D341Med (cell line): ENCODE results near the gene TCHHL1.
"Not testable (repeated sequence)": the region's sequence is repeated elsewhere in the genome, so short reads cannot be mapped to it uniquely, and the experiment has no call there.

ENCODE experiments used
- DNase-seq: peaks from one replicate; pipeline ENCODE4 v3.0.0; 2012; ENCODE audit warnings: low spot score

The TCHHL1 gene

GRCh38 chr1:152086760-152087159 lies 2.1 kb downstream of the TCHHL1 start:
- no peak for DNase-seq

GRCh38 chr1:152084853-152085252 lies 4.0 kb downstream of the TCHHL1 start:
- no peak for DNase-seq

GRCh38 chr1:152081026-152081425 lies 7.8 kb downstream of the TCHHL1 start:
- DNase-seq: not testable (repeated sequence)

- DNase-seq: not testable (repeated sequence)
Observed at GRCh38 chr1:152080494-152080893, 8.4 kb downstream of the TCHHL1 start.

GRCh38 chr1:152078831-152079441 lies 9.9 kb downstream of the TCHHL1 start:
- DNase-seq: no peak

- DNase-seq: no peak
Observed at GRCh38 chr1:152072311-152072710, 16.6 kb downstream of the TCHHL1 start.

- DNase-seq: no peak
Observed at GRCh38 chr1:152071123-152071522, 17.7 kb downstream of the TCHHL1 start.

- no peak for DNase-seq
Observed at GRCh38 chr1:152067929-152068328, 20.9 kb downstream of the TCHHL1 start.

- no peak for DNase-seq
Observed at GRCh38 chr1:152067150-152067549, 21.7 kb downstream of the TCHHL1 start.

GRCh38 chr1:152061952-152062351 lies 26.9 kb downstream of the TCHHL1 start:
- no peak for DNase-seq

- DNase-seq: peak; percentile 59
Observed at GRCh38 chr1:152053375-152053774, 35.5 kb downstream of the TCHHL1 start.

GRCh38 chr1:152052606-152053005 lies 36.3 kb downstream of the TCHHL1 start:
- DNase-seq: peak; percentile 86

GRCh38 chr1:152050886-152051675 lies 37.8 kb downstream of the TCHHL1 start:
- DNase-seq: no peak

GRCh38 chr1:152049291-152050083 lies 39.4 kb downstream of the TCHHL1 start:
- no peak for DNase-seq

- DNase-seq: no peak
Observed at GRCh38 chr1:152048416-152049009, 40.4 kb downstream of the TCHHL1 start.

GRCh38 chr1:152047730-152048415 lies 41.0 kb downstream of the TCHHL1 start:
- DNase-seq: peak; percentile 61

GRCh38 chr1:152047413-152047729 lies 41.5 kb downstream of the TCHHL1 start:
- no peak for DNase-seq

GRCh38 chr1:152044386-152044785 lies 44.5 kb downstream of the TCHHL1 start:
- DNase-seq: no peak

GRCh38 chr1:152043870-152044269 lies 45.0 kb downstream of the TCHHL1 start:
- no peak for DNase-seq

GRCh38 chr1:152042030-152042429 lies 46.8 kb downstream of the TCHHL1 start:
- DNase-seq: no peak

GRCh38 chr1:152039886-152040285 lies 49.0 kb downstream of the TCHHL1 start:
- DNase-seq: no peak

GRCh38 chr1:152039461-152039860 lies 49.4 kb downstream of the TCHHL1 start:
- DNase-seq: no peak
